Mesothelial cell of epicardium (in vitro differentiated cells): ENCODE results near the gene PPP4R2. TPM values are rescaled to one million over a fixed set of nuclear protein-coding genes. Genes with fewer than 3 reads are reported as not detected.

Source experiments
- DNase-seq, 2 experiments: peaks; one replicate each; pipeline ENCODE4 v3.0.0; 2021; ENCODE audit warnings: low spot score in 2 of 2; ENCODE audit not compliant: unreplicated experiment in 2 of 2
- H3K27ac Mint-ChIP-seq: 2 replicates; pipeline ENCODE4 v1.8.0; 2021; ENCODE audit warnings: mixed read lengths
- H3K27me3 Mint-ChIP-seq: 2 replicates; pipeline ENCODE4 v1.8.0; 2021; ENCODE audit warnings: low read depth, mixed read lengths
- H3K36me3 Mint-ChIP-seq: 2 replicates; pipeline ENCODE4 v1.8.0; 2021; ENCODE audit warnings: mixed read lengths
- H3K4me1 Mint-ChIP-seq: 2 replicates; pipeline ENCODE4 v1.8.0; 2021; ENCODE audit warnings: mixed read lengths
- H3K4me3 Mint-ChIP-seq: 2 replicates; pipeline ENCODE4 v1.8.0; 2021; ENCODE audit warnings: mild to moderate bottlenecking, moderate library complexity, mixed read lengths
- H3K9me3 Mint-ChIP-seq: 2 replicates; pipeline ENCODE4 v1.8.0; 2021; ENCODE audit warnings: mixed read lengths
- CTCF ChIP-seq: fragments of 200-600 bp; sonication (generic); IDR thresholded peaks from one replicate; pipeline ENCODE4 v1.5.0; 2021; ENCODE audit warnings: antibody characterized with exemption; ENCODE audit not compliant: unreplicated experiment
- total RNA-seq: library from RNA; stranded (reverse); gene quantifications from 3 replicates; pipeline ENCODE4 v1.2.1, GENCODE V29; 2021

The PPP4R2 gene
- total RNA-seq, 1 donor from 2014 or later, result 111 TPM

- Mint-ChIP-seq H3K9me3 (no peaks in the 10 kb centered on the region), H3K4me1 (peaks cover 28% of the 10 kb centered on the region), H3K36me3 (peaks cover 5% of the 10 kb centered on the region), H3K4me3 (no peak overlapping the region), H3K27ac (peak overlapping the region; percentile 26), H3K27me3 (no peaks in the 10 kb centered on the region)
- no peak for DNase-seq
- no peak for TF ChIP-seq CTCF
Measured at GRCh38 chr3:73028803-73029202, 32.2 kb downstream of the PPP4R2 start.

- TF ChIP-seq CTCF, result no peak
- Mint-ChIP-seq H3K36me3 (peaks cover 5% of the 10 kb centered on the region), H3K4me1 (peaks cover 27% of the 10 kb centered on the region), H3K27ac (peak overlapping the region; percentile 31), H3K9me3 (no peaks in the 10 kb centered on the region), H3K27me3 (no peaks in the 10 kb centered on the region), H3K4me3 (no peak overlapping the region)
- no peak for DNase-seq
Measured at GRCh38 chr3:73029321-73029796, 32.7 kb downstream of the PPP4R2 start.

- H3K27ac Mint-ChIP-seq, result peak overlapping the region; percentile 31
- no peaks in the 10 kb centered on the region for H3K27me3 Mint-ChIP-seq
- H3K4me1 Mint-ChIP-seq, result peaks cover 27% of the 10 kb centered on the region
- peaks cover 8% of the 10 kb centered on the region for H3K36me3 Mint-ChIP-seq
- no peak for TF ChIP-seq CTCF
- no peaks in the 10 kb centered on the region for H3K9me3 Mint-ChIP-seq
- H3K4me3 Mint-ChIP-seq, result no peak overlapping the region
- DNase-seq, result no peak
Measured at GRCh38 chr3:73030073-73030597, 33.5 kb downstream of the PPP4R2 start.

- no peak for TF ChIP-seq CTCF
- H3K27ac Mint-ChIP-seq, result no peak overlapping the region
- peaks cover 32% of the 10 kb centered on the region for H3K4me1 Mint-ChIP-seq
- peaks cover 8% of the 10 kb centered on the region for H3K36me3 Mint-ChIP-seq
- H3K27me3 Mint-ChIP-seq, result no peaks in the 10 kb centered on the region
- H3K9me3 Mint-ChIP-seq, result no peaks in the 10 kb centered on the region
- H3K4me3 Mint-ChIP-seq, result no peak overlapping the region
- DNase-seq, result no peak
Measured at GRCh38 chr3:73031573-73032103, 35.0 kb downstream of the PPP4R2 start.

- TF ChIP-seq CTCF, result no peak
- no peaks in the 10 kb centered on the region for H3K9me3 Mint-ChIP-seq
- DNase-seq, result no peak
- H3K27ac Mint-ChIP-seq, result peak overlapping the region; percentile 35
- H3K27me3 Mint-ChIP-seq, result no peaks in the 10 kb centered on the region
- peaks cover 45% of the 10 kb centered on the region for H3K4me1 Mint-ChIP-seq
- H3K36me3 Mint-ChIP-seq, result peaks cover 4% of the 10 kb centered on the region
- H3K4me3 Mint-ChIP-seq, result no peak overlapping the region
Measured at GRCh38 chr3:73036694-73037591, 40.3 kb downstream of the PPP4R2 start.
